HEK293 (cell line): ENCODE data around the gene SCPEP1.
A peak's percentile ranks its signal among the peaks of the same experiment; 100 is the strongest.

Experiments used
- ATF2 ChIP-seq: fragments of 450-650 bp; formaldehyde crosslinking; IDR thresholded peaks from 2 replicates; pipeline ENCODE4 v1.5.1; 2016; ENCODE audit warnings: missing biosample characterization, missing genetic modification characterization, low read depth
- CTCF ChIP-seq: fragments of 450-650 bp; formaldehyde crosslinking; IDR thresholded peaks from 2 replicates; pipeline ENCODE4 v1.5.1; 2016; ENCODE audit warnings: missing biosample characterization, missing genetic modification characterization
- GLIS1 ChIP-seq: fragments of 450-650 bp; formaldehyde crosslinking; IDR thresholded peaks from 2 replicates; pipeline ENCODE4 v1.5.1; 2016; ENCODE audit warnings: missing biosample characterization, missing genetic modification characterization
- HOXC10 ChIP-seq: sonication (generic); formaldehyde crosslinking; IDR thresholded peaks from 2 replicates; pipeline ENCODE4 v1.8.1; 2023; ENCODE audit warnings: mild to moderate bottlenecking, missing genetic modification reagents
- PRDM10 ChIP-seq: fragments of 450-650 bp; formaldehyde crosslinking; IDR thresholded peaks from 2 replicates; pipeline ENCODE4 v1.5.1; 2016; ENCODE audit warnings: missing biosample characterization, missing genetic modification characterization
- SCRT1 ChIP-seq: fragments of 450-650 bp; formaldehyde crosslinking; IDR thresholded peaks from 2 replicates; pipeline ENCODE4 v1.5.1; 2016; ENCODE audit warnings: missing biosample characterization, missing genetic modification characterization, borderline replicate concordance
- SP2 ChIP-seq: fragments of 450-650 bp; formaldehyde crosslinking; IDR thresholded peaks from 2 replicates; pipeline ENCODE4 v1.5.1; 2016; ENCODE audit warnings: missing biosample characterization, missing genetic modification characterization
- SP7 ChIP-seq: fragments of 450-650 bp; formaldehyde crosslinking; IDR thresholded peaks from 2 replicates; pipeline ENCODE4 v1.5.1; 2016; ENCODE audit warnings: missing biosample characterization, missing genetic modification characterization
- ZBTB17 ChIP-seq: fragments of 450-650 bp; formaldehyde crosslinking; IDR thresholded peaks from 2 replicates; pipeline ENCODE4 v1.5.1; 2016; ENCODE audit warnings: missing biosample characterization, missing genetic modification characterization
- ZBTB8A ChIP-seq: fragments of 450-650 bp; formaldehyde crosslinking; IDR thresholded peaks from 2 replicates; pipeline ENCODE4 v1.5.1; 2016; ENCODE audit warnings: missing biosample characterization, missing genetic modification characterization
- ZFHX2 ChIP-seq: fragments of 450-650 bp; formaldehyde crosslinking; conservative IDR thresholded peaks from 2 replicates; pipeline ENCODE4 v1.5.1; 2016; ENCODE audit warnings: missing biosample characterization, missing genetic modification characterization
- ZFP3 ChIP-seq: fragments of 450-650 bp; formaldehyde crosslinking; IDR thresholded peaks from 2 replicates; pipeline ENCODE4 v1.5.1; 2016; ENCODE audit warnings: low read depth, missing biosample characterization, missing genetic modification characterization
- ZNF146 ChIP-seq: fragments of 450-650 bp; formaldehyde crosslinking; IDR thresholded peaks from 2 replicates; pipeline ENCODE4 v1.5.1; 2016; ENCODE audit warnings: missing biosample characterization, missing genetic modification characterization
- ZNF16 ChIP-seq: fragments of 450-650 bp; formaldehyde crosslinking; IDR thresholded peaks from 2 replicates; pipeline ENCODE4 v1.5.1; 2016; ENCODE audit warnings: low read depth, missing biosample characterization, missing genetic modification characterization
- ZNF18 ChIP-seq: fragments of 450-650 bp; formaldehyde crosslinking; IDR thresholded peaks from 2 replicates; pipeline ENCODE4 v1.5.1; 2016; ENCODE audit warnings: missing biosample characterization, missing genetic modification characterization
- ZNF2 ChIP-seq: fragments of 450-650 bp; formaldehyde crosslinking; IDR thresholded peaks from 2 replicates; pipeline ENCODE4 v1.5.1; 2016; ENCODE audit warnings: missing biosample characterization, missing genetic modification characterization
- ZNF211 ChIP-seq: fragments of 450-650 bp; formaldehyde crosslinking; IDR thresholded peaks from 2 replicates; pipeline ENCODE4 v1.5.1; 2016; ENCODE audit warnings: low read depth, missing biosample characterization, missing genetic modification characterization
- ZNF302 ChIP-seq: fragments of 450-650 bp; formaldehyde crosslinking; IDR thresholded peaks from 2 replicates; pipeline ENCODE4 v1.5.1; 2016; ENCODE audit warnings: missing biosample characterization, missing genetic modification characterization, low read depth
- ZNF335 ChIP-seq: fragments of 450-650 bp; formaldehyde crosslinking; conservative IDR thresholded peaks from 2 replicates; pipeline ENCODE4 v1.5.1; 2016; ENCODE audit warnings: missing biosample characterization, missing genetic modification characterization
- ZNF404 ChIP-seq: fragments of 450-650 bp; formaldehyde crosslinking; IDR thresholded peaks from 2 replicates; pipeline ENCODE4 v1.5.1; 2017; ENCODE audit warnings: missing biosample characterization, missing genetic modification characterization
- ZNF433 ChIP-seq: fragments of 450-650 bp; formaldehyde crosslinking; IDR thresholded peaks from 2 replicates; pipeline ENCODE4 v1.5.1; 2016; ENCODE audit warnings: missing biosample characterization, missing genetic modification characterization, low read depth
- ZNF48 ChIP-seq: fragments of 450-650 bp; formaldehyde crosslinking; IDR thresholded peaks from 2 replicates; pipeline ENCODE4 v1.5.1; 2016; ENCODE audit warnings: missing biosample characterization, missing genetic modification characterization
- ZNF561 ChIP-seq: fragments of 450-650 bp; IDR thresholded peaks from 2 replicates; pipeline ENCODE4 v1.5.1; 2018; ENCODE audit warnings: missing biosample characterization, missing genetic modification characterization, borderline replicate concordance
- ZNF596 ChIP-seq: fragments of 450-650 bp; IDR thresholded peaks from 2 replicates; pipeline ENCODE4 v1.5.0; 2018; ENCODE audit warnings: missing biosample characterization, mild to moderate bottlenecking, missing genetic modification characterization, moderate library complexity
- ZNF624 ChIP-seq: fragments of 450-650 bp; formaldehyde crosslinking; IDR thresholded peaks from 2 replicates; pipeline ENCODE4 v1.5.1; 2017; ENCODE audit warnings: missing biosample characterization, missing genetic modification characterization
- ZNF629 ChIP-seq: fragments of 450-650 bp; formaldehyde crosslinking; IDR thresholded peaks from 2 replicates; pipeline ENCODE4 v1.5.1; 2017; ENCODE audit warnings: missing biosample characterization, missing genetic modification characterization
- ZNF777 ChIP-seq: fragments of 450-650 bp; formaldehyde crosslinking; IDR thresholded peaks from 2 replicates; pipeline ENCODE4 v1.5.1; 2017; ENCODE audit warnings: missing biosample characterization, missing genetic modification characterization, borderline replicate concordance
- ZNF837 ChIP-seq: fragments of 450-650 bp; formaldehyde crosslinking; IDR thresholded peaks from 2 replicates; pipeline ENCODE4 v1.5.1; 2016; ENCODE audit warnings: missing biosample characterization, missing genetic modification characterization
- ZSCAN16 ChIP-seq: fragments of 450-650 bp; formaldehyde crosslinking; IDR thresholded peaks from 2 replicates; pipeline ENCODE4 v1.5.1; 2016; ENCODE audit warnings: missing biosample characterization, missing genetic modification characterization
- ZSCAN30 ChIP-seq: fragments of 450-650 bp; IDR thresholded peaks from 2 replicates; pipeline ENCODE4 v1.5.1; 2018; ENCODE audit warnings: missing biosample characterization, mild to moderate bottlenecking, missing genetic modification characterization, moderate library complexity
- ZSCAN5A ChIP-seq: fragments of 450-650 bp; formaldehyde crosslinking; IDR thresholded peaks from 2 replicates; pipeline ENCODE4 v1.5.1; 2016; ENCODE audit warnings: missing biosample characterization, missing genetic modification characterization
- ZXDB ChIP-seq: fragments of 450-650 bp; formaldehyde crosslinking; IDR thresholded peaks from 2 replicates; pipeline ENCODE4 v1.5.1; 2016; ENCODE audit warnings: missing biosample characterization, missing genetic modification characterization

SCPEP1 gene

GRCh38 chr17:56977673-56978395 is at the start of gene SCPEP1 (continued):
- TF ChIP-seq ZNF404 (tag by site-specific recombination) (no peak), SP7 (tag by site-specific recombination) (no peak), ZNF211 (tag by site-specific recombination) (no peak), ZNF624 (tag by site-specific recombination) (no peak), ZNF335 (tag by site-specific recombination) (peak; percentile 94), ZFHX2 (tag by site-specific recombination) (no peak), ZNF146 (tag by site-specific recombination) (no peak), ZNF837 (tag by site-specific recombination) (no peak), ZFP3 (tag by site-specific recombination) (no peak), ZNF777 (tag by site-specific recombination) (no peak), ZNF302 (tag by site-specific recombination) (no peak), CTCF (tag by site-specific recombination) (no peak), ZNF2 (tag by site-specific recombination) (0 out of 2 replicates have a peak, but pooled peaks have one; percentile 53), SCRT1 (tag by site-specific recombination) (peak; percentile 63; the same call in 1 of the 2 replicates), ZBTB17 (peak; percentile 43; the same call in 1 of the 2 replicates), ZNF561 (0 out of 2 replicates have a peak, but pooled peaks have one; percentile 14), GLIS1 (tag by site-specific recombination) (no peak), ZNF433 (tag by site-specific recombination) (no peak), ZNF16 (tag by site-specific recombination) (no peak), PRDM10 (tag by site-specific recombination) (peak; percentile 44; the same call in 1 of the 2 replicates), ZSCAN5A (tag by site-specific recombination) (no peak), ZNF18 (tag by site-specific recombination) (no peak), ZSCAN30 (tag by site-specific recombination) (no peak), ATF2 (tag by site-specific recombination) (no peak), HOXC10 (CRISPR knock-in tag) (no peak), ZNF596 (no peak), ZXDB (tag by site-specific recombination) (peak; percentile 62), ZSCAN16 (no peak), ZNF629 (tag by site-specific recombination) (no peak), SP2 (tag by site-specific recombination) (peak; percentile 61), ZNF48 (tag by site-specific recombination) (no peak), ZBTB8A (peak; percentile 45; the same call in 1 of the 2 replicates)
